OCI-M1 (cell line): ENCODE measurements around the gene C22orf39.

ENCODE experiments used
- DNase-seq: peaks from one replicate; lab custom pipeline; 2025; lab: John Stamatoyannopoulos, UW

Gene C22orf39

GRCh38 chr22:19429950-19430889 is 17.3 kb downstream of the C22orf39 start:
- DNase-seq = peak; percentile 95

DNA sequence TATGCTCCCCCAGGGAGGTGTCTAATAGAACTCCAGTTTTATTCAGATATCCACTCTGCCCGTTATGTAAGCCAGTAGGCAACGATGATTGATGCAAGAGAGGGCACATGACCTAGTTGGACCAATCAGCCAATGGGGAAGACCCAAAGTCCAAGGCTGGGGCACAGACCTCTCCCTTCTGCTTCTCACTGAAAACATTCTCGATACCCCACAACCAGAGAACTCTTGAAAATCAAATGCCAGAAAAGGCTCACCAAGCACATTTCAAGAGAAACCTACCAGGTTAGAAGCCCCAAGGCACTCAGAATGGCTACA is 23.4 kb downstream of the C22orf39 start:
- DNase-seq = no peak

- DNase-seq = no peak
These were observed 24.8 kb downstream of the C22orf39 start for GRCh38 chr22:19422440-19423301.

GRCh38 chr22:19420321-19420720 is 27.2 kb downstream of the C22orf39 start:
- DNase-seq = no peak

GRCh38 chr22:19419464-19420178 is 27.9 kb downstream of the C22orf39 start:
- DNase-seq = peak; percentile 86

GRCh38 chr22:19419086-19419463 is 28.4 kb downstream of the C22orf39 start:
- peak; percentile 99 for DNase-seq

GRCh38 chr22:19412923-19413322 is 34.6 kb downstream of the C22orf39 start:
- no peak for DNase-seq

GRCh38 chr22:19412478-19412877 is 35.0 kb downstream of the C22orf39 start:
- no peak for DNase-seq

DNA sequence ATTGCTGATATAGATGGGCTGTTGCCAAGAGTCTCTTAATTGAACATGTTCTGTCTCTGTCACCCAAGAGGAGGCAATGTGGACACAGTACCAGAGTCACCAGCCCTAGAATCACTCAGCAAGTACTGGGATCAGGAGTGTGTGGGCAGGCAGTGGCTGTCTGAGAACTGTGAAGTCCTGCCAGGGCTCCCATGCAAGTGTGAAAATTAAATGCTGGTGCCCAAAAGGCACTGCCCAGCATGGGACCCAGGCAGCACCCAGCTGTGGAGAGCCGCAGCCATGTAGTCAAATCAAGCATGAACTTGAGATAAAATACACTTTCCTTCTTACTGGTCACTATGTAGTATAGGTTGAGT is 35.8 kb downstream of the C22orf39 start:
- no peak for DNase-seq

DNA sequence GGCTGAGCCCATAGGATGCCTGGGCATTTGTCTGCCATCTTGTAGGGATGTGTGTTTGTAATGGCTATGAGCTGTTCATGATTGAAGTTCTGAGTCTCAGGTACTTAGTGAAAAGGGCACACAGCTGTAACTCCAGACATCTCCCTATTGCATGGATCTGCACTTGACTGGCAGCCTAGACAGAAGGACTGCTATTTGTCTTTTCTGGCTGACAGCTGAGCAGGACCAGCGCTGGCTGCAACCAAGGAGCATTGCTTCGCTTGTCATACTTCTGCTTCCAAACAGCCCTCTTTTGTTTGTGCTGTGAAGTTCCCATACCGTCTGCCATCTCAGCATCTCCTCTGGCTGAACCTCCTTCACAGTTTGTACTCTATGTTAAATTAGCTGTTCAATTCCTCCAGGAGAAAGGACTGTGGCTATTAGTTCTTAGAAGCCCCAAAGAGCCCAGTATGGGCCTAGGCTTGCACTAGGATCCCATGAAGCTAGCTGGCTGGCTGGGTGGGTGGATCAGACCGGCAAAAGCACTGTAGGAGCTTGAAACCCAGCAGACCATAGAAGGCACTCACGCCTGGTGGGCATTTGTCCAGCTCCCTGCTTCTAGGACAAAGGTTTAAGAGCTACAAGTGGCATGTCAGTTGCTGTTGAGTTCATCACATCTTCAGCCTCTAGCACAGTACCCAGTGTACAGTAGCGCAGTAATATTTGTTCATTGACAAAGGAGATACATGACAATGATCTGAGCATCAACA is 36.4 kb downstream of the C22orf39 start:
- no peak for DNase-seq

DNA sequence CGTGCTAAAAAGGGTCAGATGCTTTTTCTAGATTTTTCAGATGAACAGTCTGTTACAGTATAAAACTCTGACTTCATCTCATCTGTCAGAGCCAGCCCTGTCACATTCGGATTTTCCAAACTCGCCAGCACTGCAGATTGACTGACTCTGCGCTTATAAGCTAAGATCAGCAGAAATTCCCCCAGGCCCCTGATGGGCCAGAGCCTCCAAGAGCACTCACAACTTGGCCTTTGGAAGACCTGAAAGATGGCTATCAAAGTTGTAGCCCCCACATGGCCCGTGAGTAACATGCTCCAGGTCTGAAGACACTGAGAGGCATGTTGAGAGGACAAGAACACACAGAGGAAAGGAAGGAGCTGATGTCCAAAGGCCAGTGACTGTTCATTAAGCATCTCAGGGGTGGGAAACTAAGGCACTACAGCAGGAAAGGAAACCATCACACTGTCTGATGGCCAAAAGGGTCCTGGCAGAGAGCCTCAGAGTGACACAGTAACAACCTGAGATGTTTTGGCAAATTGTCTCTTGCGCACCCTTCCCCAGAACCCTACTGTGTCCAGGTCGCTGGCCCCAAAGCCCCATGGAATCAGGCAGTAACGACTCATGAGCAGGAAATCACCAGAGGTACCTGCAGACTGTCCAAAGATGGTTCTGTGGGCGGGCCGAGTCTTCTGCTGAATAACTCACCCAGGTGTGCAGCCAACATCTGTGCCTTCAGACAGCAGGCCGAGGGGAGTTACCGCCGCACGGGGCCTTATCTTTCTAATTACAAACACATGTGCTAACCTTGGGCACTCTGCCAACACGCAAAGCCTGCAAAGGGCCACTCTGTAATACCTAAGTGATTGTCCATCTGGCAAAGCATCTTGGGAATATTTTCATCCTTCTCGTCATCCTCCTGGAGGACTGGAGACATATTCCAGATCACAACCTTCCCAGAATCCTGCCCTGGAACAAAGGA is 39.6 kb downstream of the C22orf39 start:
- no peak for DNase-seq

GRCh38 chr22:19406846-19407245 is 40.7 kb downstream of the C22orf39 start:
- DNase-seq = no peak

DNA sequence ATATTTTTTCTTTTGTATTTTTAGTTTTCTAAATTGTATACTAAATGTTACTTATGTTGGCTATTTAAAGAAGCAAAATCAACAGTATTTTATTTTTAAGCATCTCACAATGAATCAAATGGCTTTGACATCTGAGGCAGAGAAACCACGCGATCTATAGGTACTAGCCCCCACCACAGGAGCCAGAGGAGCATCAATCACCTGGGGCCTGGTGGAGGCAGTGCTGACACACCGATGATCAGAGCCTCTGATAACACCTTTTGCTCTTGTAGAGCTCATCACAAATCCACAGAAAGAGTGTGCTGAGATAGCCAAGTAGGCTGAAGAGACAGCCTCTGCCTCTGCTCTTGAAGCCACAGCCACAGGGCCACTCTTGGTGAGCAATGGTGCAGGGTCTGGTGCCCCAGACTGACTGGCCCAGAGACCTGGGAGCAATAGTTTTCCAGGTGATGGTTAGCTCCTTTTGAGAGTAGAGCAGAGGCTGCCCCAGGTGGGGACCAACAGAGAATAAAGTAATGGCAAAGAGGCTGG is 41.2 kb downstream of the C22orf39 start:
- no peak for DNase-seq

- no peak for DNase-seq
These were observed 41.9 kb downstream of the C22orf39 start for GRCh38 chr22:19405652-19406051.

GRCh38 chr22:19405133-19405532 is 42.4 kb downstream of the C22orf39 start:
- no peak for DNase-seq

DNA sequence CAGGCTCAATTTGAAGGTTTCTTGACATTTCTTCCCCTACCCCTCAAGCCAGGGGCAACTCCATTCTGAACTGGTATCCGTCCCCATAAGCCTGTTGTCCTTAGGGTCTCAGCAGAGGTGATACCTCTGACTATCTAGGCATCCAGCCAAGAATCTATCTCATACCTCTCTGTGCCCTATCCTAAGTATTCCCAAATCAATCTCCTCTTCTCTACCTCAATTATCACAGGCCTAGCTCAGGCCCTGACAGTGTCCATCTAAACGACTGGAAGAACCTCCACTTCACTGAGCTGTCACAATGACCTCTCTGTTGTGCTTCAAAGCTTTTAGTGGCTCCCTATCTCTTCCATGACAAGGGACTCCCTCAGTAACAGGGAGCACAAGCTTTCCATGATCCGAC is 42.8 kb downstream of the C22orf39 start:
- DNase-seq = no peak

DNA sequence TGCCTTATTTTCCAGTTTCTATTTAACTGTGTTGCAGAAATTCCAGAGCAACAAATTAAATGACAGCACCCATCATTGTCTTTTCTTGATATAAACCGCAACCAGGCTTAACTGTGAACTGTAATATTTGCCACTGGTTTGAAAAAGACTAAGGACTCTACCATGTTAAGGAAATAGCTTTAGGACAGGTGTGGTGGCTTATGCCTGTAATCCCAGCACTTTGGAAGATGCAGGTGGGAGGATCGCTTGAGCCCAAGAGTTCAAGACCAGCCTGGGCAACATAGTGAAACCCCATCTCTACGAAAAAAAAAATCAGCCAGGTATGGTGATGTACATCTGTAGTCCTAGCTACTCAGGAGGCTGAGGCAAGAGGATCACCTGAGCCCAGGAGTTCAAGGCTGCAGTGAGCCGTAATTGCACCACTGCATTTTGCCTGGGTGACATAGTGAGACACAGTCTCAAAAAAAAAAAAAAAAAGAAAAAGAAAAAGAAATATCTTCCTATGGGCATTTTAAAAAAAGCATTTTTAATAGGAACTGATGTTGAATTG is 44.8 kb downstream of the C22orf39 start:
- no peak for DNase-seq

DNA sequence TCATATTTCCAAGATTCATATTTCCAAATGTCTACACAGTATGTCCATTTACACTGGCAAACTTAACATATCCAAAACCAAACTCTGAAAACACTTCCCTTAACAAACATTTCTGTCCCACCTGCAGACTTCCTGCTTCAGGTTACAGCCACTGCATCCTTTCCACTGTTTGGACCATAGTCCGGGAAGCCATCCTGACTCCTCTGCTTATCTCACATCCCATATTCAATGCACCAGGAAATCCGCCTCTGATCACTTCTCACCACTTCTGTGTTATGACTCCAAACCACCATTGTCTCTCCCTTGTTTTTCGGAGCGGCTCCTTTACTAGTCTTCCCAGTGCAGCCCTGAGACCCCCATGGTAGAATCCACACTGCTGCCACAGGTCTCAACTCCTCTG is 46.0 kb downstream of the C22orf39 start:
- DNase-seq = no peak

- no peak for DNase-seq
These were observed 46.6 kb downstream of the C22orf39 start for GRCh38 chr22:19400881-19401280.

GRCh38 chr22:19398652-19399051 is 48.9 kb downstream of the C22orf39 start:
- DNase-seq = peak; percentile 32
